ENCODE results near the gene MICA. TPM values are rescaled to one million over a fixed set of nuclear protein-coding genes. Genes with fewer than 3 reads are reported as not detected.

MICA gene
- total and polyA plus RNA-seq, 2 experiments from 2014 or later: 36.0 to 41.9 TPM

DNA sequence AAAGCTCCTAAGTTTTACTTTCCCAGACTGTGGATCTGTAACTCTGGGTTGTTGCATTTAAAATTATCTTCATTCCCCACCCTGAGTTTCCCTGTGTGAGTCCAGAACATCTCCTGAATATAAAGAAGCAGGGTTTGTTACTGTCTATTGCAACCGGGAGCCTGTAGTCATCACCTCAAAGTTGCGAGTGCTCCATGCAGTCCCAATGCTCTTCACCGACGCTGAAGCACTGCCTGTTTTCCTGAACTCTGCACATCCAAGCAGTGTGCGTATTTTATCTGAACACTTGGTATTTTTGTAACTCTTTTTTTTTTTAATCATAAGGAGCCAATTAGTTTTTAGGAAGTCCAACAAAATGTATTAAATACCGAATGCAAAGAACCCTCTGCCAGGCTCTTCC lies 45.5 kb upstream of the MICA start:
- DNase-seq (ENCODE audit: low spot score): no peak
- Histone ChIP-seq H3K9me3 (ENCODE audit: low read depth) (no peaks in the 10 kb centered on the region), H3K27ac (no peak overlapping the region), H3K4me2 (no peak overlapping the region), H3K79me2 (no peaks in the 10 kb centered on the region), H2AFZ (no peak overlapping the region), H3K36me3 (replicated peaks; ENCODE audit: insufficient read depth, low read depth) (no peaks in the 10 kb centered on the region), H3K4me3 (no peak overlapping the region), H3K27me3 (peaks cover 14% of the 10 kb centered on the region), H3K9me2 (replicated peaks; ENCODE audit: insufficient read depth) (no peaks in the 10 kb centered on the region), H4K20me1 (ENCODE audit: insufficient read depth, poor library complexity, severe bottlenecking) (no peaks in the 10 kb centered on the region), H3K4me1 (ENCODE audit: insufficient read depth) (no peaks in the 10 kb centered on the region)
- 45% methylated on average over 6 of the region's 6 CpGs for WGBS (ENCODE audit: low lambda C conversion rate, missing lambda C conversion rate)
- TF ChIP-seq EZH2phosphoT487 (IDR thresholded peaks at IDR 0.05; ENCODE audit: low read depth, severe bottlenecking, unreplicated experiment): no peak
- no peak for TF ChIP-seq EZH2 (IDR thresholded peaks at IDR 0.05; ENCODE audit: borderline replicate concordance)
- TF ChIP-seq, protein P1, sequence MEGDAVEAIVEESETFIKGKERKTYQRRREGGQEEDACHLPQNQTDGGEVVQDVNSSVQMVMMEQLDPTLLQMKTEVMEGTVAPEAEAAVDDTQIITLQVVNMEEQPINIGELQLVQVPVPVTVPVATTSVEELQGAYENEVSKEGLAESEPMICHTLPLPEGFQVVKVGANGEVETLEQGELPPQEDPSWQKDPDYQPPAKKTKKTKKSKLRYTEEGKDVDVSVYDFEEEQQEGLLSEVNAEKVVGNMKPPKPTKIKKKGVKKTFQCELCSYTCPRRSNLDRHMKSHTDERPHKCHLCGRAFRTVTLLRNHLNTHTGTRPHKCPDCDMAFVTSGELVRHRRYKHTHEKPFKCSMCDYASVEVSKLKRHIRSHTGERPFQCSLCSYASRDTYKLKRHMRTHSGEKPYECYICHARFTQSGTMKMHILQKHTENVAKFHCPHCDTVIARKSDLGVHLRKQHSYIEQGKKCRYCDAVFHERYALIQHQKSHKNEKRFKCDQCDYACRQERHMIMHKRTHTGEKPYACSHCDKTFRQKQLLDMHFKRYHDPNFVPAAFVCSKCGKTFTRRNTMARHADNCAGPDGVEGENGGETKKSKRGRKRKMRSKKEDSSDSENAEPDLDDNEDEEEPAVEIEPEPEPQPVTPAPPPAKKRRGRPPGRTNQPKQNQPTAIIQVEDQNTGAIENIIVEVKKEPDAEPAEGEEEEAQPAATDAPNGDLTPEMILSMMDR (IDR thresholded peaks at IDR 0.05; ENCODE audit: poor library complexity): no peak

DNA sequence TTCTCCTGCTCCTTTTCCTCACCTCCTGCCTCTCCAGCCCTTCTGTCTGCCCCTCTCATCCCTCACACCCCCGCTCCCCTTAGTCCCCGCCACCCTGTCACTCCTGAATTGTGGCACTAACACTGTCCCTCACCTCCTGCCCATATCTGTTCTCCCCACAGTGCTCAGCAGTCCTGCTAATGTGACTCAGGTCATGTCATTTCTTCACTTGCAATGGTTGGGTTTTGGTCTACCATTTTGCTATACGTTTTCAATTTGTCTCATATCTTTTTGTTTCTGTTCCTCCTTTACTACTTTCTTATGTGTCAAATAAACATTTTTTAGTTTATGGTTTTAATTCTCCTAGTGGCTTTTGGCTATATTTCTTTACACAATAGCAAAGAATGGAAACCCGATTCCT lies 45.1 kb upstream of the MICA start:
- no peak for DNase-seq (ENCODE audit: low spot score)
- Histone ChIP-seq H3K27me3 (peaks cover 15% of the 10 kb centered on the region), H4K20me1 (ENCODE audit: insufficient read depth, poor library complexity, severe bottlenecking) (no peaks in the 10 kb centered on the region), H2AFZ (no peak overlapping the region), H3K4me2 (no peak overlapping the region), H3K4me3 (no peak overlapping the region), H3K9me3 (ENCODE audit: low read depth) (no peaks in the 10 kb centered on the region), H3K9me2 (replicated peaks; ENCODE audit: insufficient read depth) (no peaks in the 10 kb centered on the region), H3K4me1 (ENCODE audit: insufficient read depth) (no peaks in the 10 kb centered on the region), H3K36me3 (replicated peaks; ENCODE audit: insufficient read depth, low read depth) (no peaks in the 10 kb centered on the region), H3K79me2 (no peaks in the 10 kb centered on the region), H3K27ac (no peak overlapping the region)
- TF ChIP-seq EZH2 (IDR thresholded peaks at IDR 0.05; ENCODE audit: borderline replicate concordance): no peak
- TF ChIP-seq EZH2phosphoT487 (IDR thresholded peaks at IDR 0.05; ENCODE audit: low read depth, severe bottlenecking, unreplicated experiment): no peak
- TF ChIP-seq, protein P1 (IDR thresholded peaks at IDR 0.05; ENCODE audit: poor library complexity): no peak
- WGBS (ENCODE audit: low lambda C conversion rate, missing lambda C conversion rate): 36% methylated on average over 4 of the region's 4 CpGs

- no peak overlapping the region for H3K27ac ChIP-seq
- no peaks in the 10 kb centered on the region for H3K9me2 ChIP-seq (replicated peaks; ENCODE audit: insufficient read depth)
- H3K4me3 ChIP-seq: no peak overlapping the region
- H3K79me2 ChIP-seq: no peaks in the 10 kb centered on the region
- no peaks in the 10 kb centered on the region for H3K36me3 ChIP-seq (replicated peaks; ENCODE audit: insufficient read depth, low read depth)
- TF ChIP-seq EZH2phosphoT487 (IDR thresholded peaks at IDR 0.05; ENCODE audit: low read depth, severe bottlenecking, unreplicated experiment) (no peak), EZH2 (IDR thresholded peaks at IDR 0.05; ENCODE audit: borderline replicate concordance) (no peak)
- TF ChIP-seq, protein P1 (IDR thresholded peaks at IDR 0.05; ENCODE audit: poor library complexity): no peak
- 68% methylated on average over 1 of the region's 1 CpG for WGBS (ENCODE audit: low lambda C conversion rate, missing lambda C conversion rate)
- DNase-seq (ENCODE audit: low spot score): no peak
- no peaks in the 10 kb centered on the region for H3K4me1 ChIP-seq (ENCODE audit: insufficient read depth)
- no peak overlapping the region for H2AFZ ChIP-seq
- H3K9me3 ChIP-seq (ENCODE audit: low read depth): no peaks in the 10 kb centered on the region
- H3K27me3 ChIP-seq: peaks cover 19% of the 10 kb centered on the region
- no peaks in the 10 kb centered on the region for H4K20me1 ChIP-seq (ENCODE audit: insufficient read depth, poor library complexity, severe bottlenecking)
- H3K4me2 ChIP-seq: no peak overlapping the region
Measured at GRCh38 chr6:31359581-31359980, 43.8 kb upstream of the MICA start.

DNA sequence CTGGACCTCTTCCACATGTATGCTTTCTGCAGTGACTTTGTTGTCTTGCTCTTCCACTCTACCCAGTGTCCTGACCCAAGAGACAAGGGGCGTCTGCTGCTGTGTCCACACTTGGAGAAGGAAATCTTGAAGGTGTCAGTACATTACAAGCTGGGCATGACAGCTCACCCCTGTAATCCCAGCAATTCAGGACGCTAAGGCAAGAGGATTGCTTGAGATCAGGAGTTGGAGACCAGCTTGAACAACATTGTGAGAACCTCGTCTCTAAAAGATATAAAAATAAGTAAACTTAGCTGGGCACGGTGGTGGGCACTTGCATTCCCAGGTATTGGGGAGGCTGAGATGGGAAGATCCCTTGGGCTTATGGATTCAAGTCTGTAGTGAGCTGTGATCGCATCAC lies 40.6 kb upstream of the MICA start:
- no peaks in the 10 kb centered on the region for H3K9me3 ChIP-seq (ENCODE audit: low read depth)
- H3K4me3 ChIP-seq: no peak overlapping the region
- H4K20me1 ChIP-seq (ENCODE audit: insufficient read depth, poor library complexity, severe bottlenecking): no peaks in the 10 kb centered on the region
- H3K4me2 ChIP-seq: no peak overlapping the region
- H3K27ac ChIP-seq: no peak overlapping the region
- H3K27me3 ChIP-seq: peaks cover 29% of the 10 kb centered on the region
- no peak for DNase-seq (ENCODE audit: low spot score)
- no peak overlapping the region for H2AFZ ChIP-seq
- WGBS (ENCODE audit: low lambda C conversion rate, missing lambda C conversion rate): 47% methylated on average over 5 of the region's 5 CpGs
- H3K36me3 ChIP-seq (replicated peaks; ENCODE audit: insufficient read depth, low read depth): no peaks in the 10 kb centered on the region
- no peak for TF ChIP-seq EZH2phosphoT487 (IDR thresholded peaks at IDR 0.05; ENCODE audit: low read depth, severe bottlenecking, unreplicated experiment)
- TF ChIP-seq, protein P1 (IDR thresholded peaks at IDR 0.05; ENCODE audit: poor library complexity): no peak
- no peaks in the 10 kb centered on the region for H3K9me2 ChIP-seq (replicated peaks; ENCODE audit: insufficient read depth)
- H3K4me1 ChIP-seq (ENCODE audit: insufficient read depth): no peaks in the 10 kb centered on the region
- H3K79me2 ChIP-seq: no peaks in the 10 kb centered on the region
